Heart left ventricle (tissue), 16 donors: ENCODE data around the gene CAMTA1. TPM values are rescaled to one million over a fixed set of nuclear protein-coding genes. Genes with fewer than 3 reads are reported as not detected.

Experiments used
- ATAC-seq, 4 donors: fragments of 200-7000 bp; cut with Tn5 transposase; one replicate each; pipeline ENCODE4 v1.9.1; 2020 to 2022; ENCODE audit warnings: moderate library complexity in 4 of 4, mild to moderate bottlenecking in 3 of 4, moderate number of reproducible peaks in 1 of 4
- DNase-seq, 5 donors: peaks; one replicate each; pipeline ENCODE4 v3.0.0-alpha.2; 2020
- H3K27ac ChIP-seq, 12 donors: fragments of 200-600 bp; sonication (generic) in 4 of 12; one replicate each; pipeline versions ENCODE4 v1.5.0 to v1.8.0; 2016 to 2022; ENCODE audit warnings: mild to moderate bottlenecking in 2 of 12
- H3K27me3 ChIP-seq, 9 donors: fragments of 200-600 bp; sonication (generic) in 2 of 9; one replicate each; pipeline versions ENCODE4 v1.5.1 to v1.8.0; 2016 to 2022; ENCODE audit warnings: mild to moderate bottlenecking in 3 of 9
- H3K36me3 ChIP-seq, 9 donors: fragments of 200-600 bp; sonication (generic) in 2 of 9; one replicate each; pipeline versions ENCODE4 v1.5.0 to v1.8.0; 2018 to 2022; ENCODE audit warnings: mild to moderate bottlenecking in 2 of 9
- H3K4me1 ChIP-seq, 12 donors: fragments of 200-600 bp; sonication (generic) in 4 of 12; one replicate each; pipeline versions ENCODE4 v1.5.0 to v1.8.0; 2016 to 2022; ENCODE audit warnings: mild to moderate bottlenecking in 3 of 12
- H3K4me3 ChIP-seq, 12 donors: fragments of 200-600 bp; sonication (generic) in 4 of 12; one replicate each; pipeline versions ENCODE4 v1.5.0 to v1.8.0; 2017 to 2022; ENCODE audit warnings: mild to moderate bottlenecking in 9 of 12, moderate library complexity in 4 of 12
- H3K9me3 ChIP-seq, 12 donors: fragments of 200-600 bp; sonication (generic) in 4 of 12; one replicate each; pipeline versions ENCODE4 v1.5.0 to v1.8.0; 2016 to 2022; ENCODE audit warnings: mild to moderate bottlenecking in 1 of 12
- POLR2A ChIP-seq, 2 donors: fragments of 450-650 bp; IDR thresholded peaks; one replicate each; pipeline ENCODE4 v1.6.1; 2017; ENCODE audit warnings: antibody characterized with exemption in 2 of 2, mild to moderate bottlenecking in 2 of 2, moderate library complexity in 2 of 2
- WGBS, 4 donors: extraction: QIAGEN DNeasy Blood & Tissue Kit in 2 of 4; methylation state at CpG; one replicate each; pipeline versions ENCODE4 v1.1.5 to v1.1.7; 2013 to 2018; 5-methylcytosine and 5-hydroxymethylcytosine counted together
- intact Hi-C, 10 donors: fragments of 100-400 bp; cut with DNase I; formaldehyde crosslinking; loops; one replicate each; pipeline versions ENCODE4 v1.11.1 to v1.14.2; 2022
- polyA plus RNA-seq, 2 donors: library from polyadenylated mRNA; stranded (reverse); fragments of 200-250 nt; gene quantifications; one replicate each; pipeline ENCODE4 v1.2.3, GENCODE V29; 2013
- total RNA-seq, 9 donors: library from RNA; depleted of rRNA in 2 of 9; stranded (reverse); fragments of >200 nt in 2 of 9; fragmentation: NEBNext Ultra II Directional in 3 of 9; extraction: Animal tissue kit (Norgen Biotek cat#: 25700) in 3 of 9; gene quantifications; one replicate each; pipeline versions ENCODE4 v1.1.0 to v1.2.4, GENCODE V29; 2016 to 2023
- TF ChIP-seq, protein P1 (sequence below), 12 donors: fragments of 200-600 bp; sonication (generic) in 4 of 12; IDR thresholded peaks; one replicate each; pipeline versions ENCODE4 v1.5.0 to v1.8.0; 2018 to 2022; ENCODE audit warnings: antibody characterized with exemption in 12 of 12, mild to moderate bottlenecking in 5 of 12
- donor health status: ischemic (EF 13 %, LVEDD 7.1; RV severe dilation, severe dysfunction).
- donor health status: healthy with polysubstance abuse.
- donor health status: DM: no; HTN: yes; CAD: no.
- donor health status: DM: no; HTN: no; CAD: no.
- donor health status: ischemic (EF 25% LVEDD 6.9; RV normal size, moderate dysfunction).
- donor health status: ischemic (EF 25% LVEDD 5.7; RV mildly dilated, moderate dysfunction).
- donor health status: healthy.
- donor health status: DM: yes; HTN: yes; CAD: no.
- donor health status: ischemic (EF 35%, LVEDD 5.7; RV mildly dilated, moderate dysfunction).
- donor health status: nonischemic (EF 11% LVEDD 7.7; RV severe dilation, severe dysfunction).
- donor health status: DM: yes; HTN: yes; CAD: no.
- donor health status: PGD.
- donor health status: ischemic (EF 29% LVEDD 5.4; RV normal size, mild dysfunction).
- donor health status: nonischemic (EF 23%, LVEDD 6.1; RV moderate dilation, normal function).

Gene CAMTA1
- total and polyA plus RNA-seq, 11 donors, result 114 to 303 (median 137) TPM

DNA sequence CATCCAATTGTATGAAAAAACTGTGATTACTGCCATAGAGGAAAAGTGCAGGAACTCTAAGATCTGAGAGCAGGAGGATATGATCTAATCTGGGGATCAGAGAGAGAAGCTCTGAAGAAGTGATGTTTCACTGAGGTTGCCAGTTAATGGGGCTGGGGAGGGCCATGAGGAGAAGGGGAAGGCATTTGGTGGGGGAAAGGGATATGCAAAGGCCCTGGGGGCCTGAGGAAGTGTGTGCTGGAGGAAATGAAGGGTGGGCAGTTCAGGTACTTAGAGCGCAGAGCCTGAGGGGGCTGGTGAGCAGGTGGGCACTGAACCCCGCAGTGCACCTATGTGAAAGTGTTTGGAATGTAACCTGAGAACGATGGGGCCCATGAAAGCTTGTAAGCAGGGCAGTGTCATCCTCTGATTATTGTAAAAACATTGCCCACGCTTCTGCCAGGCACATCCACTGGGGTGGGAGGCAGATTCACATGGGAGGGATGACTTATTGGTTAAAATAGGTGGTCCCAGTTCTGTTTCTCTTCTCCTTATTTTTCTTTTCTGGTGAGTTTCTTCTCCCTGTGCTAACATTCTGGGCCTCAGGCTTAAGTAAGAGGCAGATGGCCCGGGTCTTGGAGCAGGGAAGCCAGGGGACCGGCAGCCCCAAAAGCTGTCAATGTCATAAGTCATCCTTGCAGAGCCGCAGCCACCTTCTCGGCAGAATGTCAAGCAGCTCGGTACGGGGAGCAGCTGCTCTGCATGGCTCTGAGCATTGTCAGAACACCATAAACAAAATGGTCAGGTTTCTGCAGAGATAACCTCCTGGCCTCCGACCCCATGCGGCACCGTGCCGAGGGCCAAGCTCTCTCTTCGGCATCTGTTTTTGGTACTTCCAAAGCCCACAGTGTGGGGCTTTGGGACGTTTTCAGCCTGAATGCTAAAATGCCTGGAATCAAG lies 493.8 kb downstream of the CAMTA1 start:
- no peaks in the 10 kb centered on the region for H3K36me3 ChIP-seq
- H3K4me3 ChIP-seq, result no peak overlapping the region
- WGBS, 4 donors, result 47 to 52% (median 50%) methylated on average over 16 of the region's 16 CpGs
- no peaks in the 10 kb centered on the region for H3K4me1 ChIP-seq
- DNase-seq, result no peak
- ATAC-seq, result no peak
- H3K27me3 ChIP-seq, result no peaks in the 10 kb centered on the region
- intact Hi-C loops, result no loop called here
- H3K27ac ChIP-seq, result no peak overlapping the region
- peaks cover 0 to 29% (median 9%) of the 10 kb centered on the region in 12 donors for H3K9me3 ChIP-seq
- TF ChIP-seq, protein P1, sequence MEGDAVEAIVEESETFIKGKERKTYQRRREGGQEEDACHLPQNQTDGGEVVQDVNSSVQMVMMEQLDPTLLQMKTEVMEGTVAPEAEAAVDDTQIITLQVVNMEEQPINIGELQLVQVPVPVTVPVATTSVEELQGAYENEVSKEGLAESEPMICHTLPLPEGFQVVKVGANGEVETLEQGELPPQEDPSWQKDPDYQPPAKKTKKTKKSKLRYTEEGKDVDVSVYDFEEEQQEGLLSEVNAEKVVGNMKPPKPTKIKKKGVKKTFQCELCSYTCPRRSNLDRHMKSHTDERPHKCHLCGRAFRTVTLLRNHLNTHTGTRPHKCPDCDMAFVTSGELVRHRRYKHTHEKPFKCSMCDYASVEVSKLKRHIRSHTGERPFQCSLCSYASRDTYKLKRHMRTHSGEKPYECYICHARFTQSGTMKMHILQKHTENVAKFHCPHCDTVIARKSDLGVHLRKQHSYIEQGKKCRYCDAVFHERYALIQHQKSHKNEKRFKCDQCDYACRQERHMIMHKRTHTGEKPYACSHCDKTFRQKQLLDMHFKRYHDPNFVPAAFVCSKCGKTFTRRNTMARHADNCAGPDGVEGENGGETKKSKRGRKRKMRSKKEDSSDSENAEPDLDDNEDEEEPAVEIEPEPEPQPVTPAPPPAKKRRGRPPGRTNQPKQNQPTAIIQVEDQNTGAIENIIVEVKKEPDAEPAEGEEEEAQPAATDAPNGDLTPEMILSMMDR (IDR thresholded peaks at IDR 0.05), result no peak
- TF ChIP-seq POLR2A (IDR thresholded peaks at IDR 0.05), result no peak

DNA sequence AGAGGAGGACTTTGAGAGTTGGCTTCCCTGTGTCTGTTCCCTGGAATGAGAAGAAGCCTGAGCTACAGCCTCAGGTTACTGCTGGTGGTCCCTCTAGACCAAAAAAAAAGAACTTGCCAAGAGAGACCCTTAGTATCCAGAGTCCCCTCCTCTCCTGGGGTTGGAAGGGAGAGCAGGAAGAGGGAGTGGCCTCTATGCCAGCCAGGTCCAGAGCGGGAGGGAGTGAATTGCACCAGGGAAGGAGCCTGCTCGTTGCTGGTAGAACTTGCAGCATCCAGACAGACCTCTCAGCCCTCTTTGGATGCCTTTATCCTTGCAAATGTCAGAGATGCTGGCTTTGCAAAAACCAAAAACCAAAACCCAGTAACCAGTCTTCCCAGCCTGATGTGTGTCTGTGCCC lies 494.5 kb downstream of the CAMTA1 start:
- intact Hi-C loops, result no loop called here
- WGBS, 4 donors, result 39 to 63% (median 51%) methylated on average over 2 of the region's 2 CpGs
- no peak overlapping the region for H3K27ac ChIP-seq

DNA sequence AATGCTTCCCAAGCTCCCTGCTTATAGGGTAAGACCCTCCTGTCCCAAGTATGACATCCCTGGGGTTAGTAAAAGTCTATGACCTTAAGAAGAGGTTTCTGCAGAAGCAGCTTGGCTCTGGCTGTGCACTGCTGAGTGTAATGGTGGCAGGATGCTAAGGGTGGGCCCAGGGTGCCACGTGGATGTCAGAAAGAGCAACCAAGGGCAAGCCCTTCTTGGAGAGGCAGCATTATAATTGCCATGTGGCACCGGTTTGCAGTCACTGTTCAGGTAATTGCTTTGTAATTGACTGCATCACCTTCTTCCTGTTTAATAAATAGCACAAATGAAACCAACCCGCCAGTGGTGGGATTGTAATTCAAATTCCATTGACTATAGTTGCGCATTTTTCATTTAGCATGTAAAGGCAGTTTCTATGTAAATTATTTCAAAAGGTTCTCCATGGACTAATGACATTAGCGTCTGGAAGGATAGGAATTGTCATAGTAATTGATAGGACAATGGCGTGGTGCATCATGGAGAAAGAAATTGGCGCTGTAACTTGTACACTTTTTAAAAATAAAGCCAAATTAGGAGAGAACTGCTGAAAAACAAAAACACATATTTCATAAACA lies 495.2 kb downstream of the CAMTA1 start:
- Histone ChIP-seq H3K27ac (no peak overlapping the region), H3K27me3 (no peaks in the 10 kb centered on the region), H3K36me3 (no peaks in the 10 kb centered on the region), H3K4me1 (no peaks in the 10 kb centered on the region), H3K9me3 (peaks cover 0 to 26% (median 9%) of the 10 kb centered on the region in 12 donors), H3K4me3 (no peak overlapping the region)
- intact Hi-C loops, result no loop called here
- no peak for DNase-seq
- 75 to 84% (median 76%) methylated on average over 7 of the region's 7 CpGs for WGBS, 4 donors
- TF ChIP-seq, protein P1 (IDR thresholded peaks at IDR 0.05), result no peak
- no peak for TF ChIP-seq POLR2A (IDR thresholded peaks at IDR 0.05)
- no peak for ATAC-seq

More for the DNA sequence above, 494.5 kb downstream of the CAMTA1 start:
- TF ChIP-seq, protein P1 (IDR thresholded peaks at IDR 0.05), result no peak
- no peak for TF ChIP-seq POLR2A (IDR thresholded peaks at IDR 0.05)
- Histone ChIP-seq H3K27me3 (no peaks in the 10 kb centered on the region), H3K9me3 (peaks cover 0 to 29% (median 9%) of the 10 kb centered on the region in 12 donors), H3K4me3 (no peak overlapping the region), H3K36me3 (no peaks in the 10 kb centered on the region), H3K4me1 (no peaks in the 10 kb centered on the region)
- DNase-seq, result no peak
- ATAC-seq, result no peak

DNA sequence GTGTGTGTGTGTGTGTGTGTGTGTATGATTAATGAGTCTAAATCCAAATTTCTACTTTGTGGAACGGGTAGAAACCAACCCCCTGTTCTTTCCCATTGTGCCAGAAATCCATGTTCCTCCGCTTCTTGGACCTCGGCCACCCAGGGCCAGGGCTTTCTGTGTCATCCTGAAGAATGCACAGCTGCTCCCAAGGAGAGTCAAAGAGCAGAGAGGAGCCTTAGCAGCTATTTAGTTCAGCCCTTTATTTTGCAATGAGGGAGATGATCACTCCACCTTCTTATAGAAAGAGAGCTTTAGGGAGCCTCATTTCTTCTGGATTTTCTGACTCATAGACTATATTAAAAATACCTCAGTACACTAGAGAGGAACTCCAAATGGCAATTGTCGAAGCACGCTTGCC lies 496.6 kb downstream of the CAMTA1 start:
- no peak for ATAC-seq
- WGBS, 4 donors, result 75 to 87% (median 76%) methylated on average over 5 of the region's 5 CpGs
- Histone ChIP-seq H3K4me1 (no peaks in the 10 kb centered on the region), H3K4me3 (no peak overlapping the region), H3K27ac (no peak overlapping the region), H3K9me3 (peaks cover 0 to 12% (median 3%) of the 10 kb centered on the region in 12 donors), H3K36me3 (no peaks in the 10 kb centered on the region), H3K27me3 (no peaks in the 10 kb centered on the region)
- intact Hi-C loops, result no loop called here
- DNase-seq, result no peak
- TF ChIP-seq, protein P1 (IDR thresholded peaks at IDR 0.05), result no peak
- TF ChIP-seq POLR2A (IDR thresholded peaks at IDR 0.05), result no peak
